GM21447 (cell line): ENCODE data around the gene IQCK.

Source experiments
- ATAC-seq: cut with Tn5 transposase; IDR thresholded peaks from one replicate; pipeline ENCODE4 v1.9.1; 2021; ENCODE audit not compliant: unreplicated experiment

The IQCK gene

DNA sequence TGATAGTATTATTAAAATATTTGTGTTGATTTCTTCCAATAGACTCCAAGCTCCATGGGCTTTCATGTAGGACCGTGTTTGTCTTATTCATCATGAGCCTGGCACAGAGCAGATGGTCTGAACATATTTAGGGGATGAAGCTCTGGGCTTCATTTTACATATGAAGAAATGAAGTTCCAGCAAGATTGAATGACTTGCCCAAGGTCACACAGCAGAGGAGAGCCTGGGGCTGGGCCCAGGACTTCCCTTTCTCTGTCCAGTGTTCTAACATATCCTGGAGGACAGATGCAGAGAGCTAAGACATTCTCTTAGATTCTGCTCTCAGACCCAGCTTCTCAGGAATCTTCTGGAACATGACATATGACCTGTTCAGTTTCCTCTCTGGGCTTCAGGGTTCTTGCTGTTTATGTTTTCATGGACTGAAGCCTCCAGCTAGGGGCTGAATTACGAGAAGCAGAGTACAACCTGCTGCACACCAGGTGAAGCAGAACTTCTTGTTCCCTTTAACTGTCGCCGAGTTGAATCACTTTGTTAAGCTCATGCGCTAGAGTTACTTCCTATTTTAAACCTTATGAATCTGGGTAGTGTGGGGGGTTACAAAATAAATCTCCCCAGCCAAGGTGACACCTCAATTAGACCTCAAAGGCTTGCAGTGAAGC lies 113.0 kb downstream of the IQCK start:
- no peak for ATAC-seq

DNA sequence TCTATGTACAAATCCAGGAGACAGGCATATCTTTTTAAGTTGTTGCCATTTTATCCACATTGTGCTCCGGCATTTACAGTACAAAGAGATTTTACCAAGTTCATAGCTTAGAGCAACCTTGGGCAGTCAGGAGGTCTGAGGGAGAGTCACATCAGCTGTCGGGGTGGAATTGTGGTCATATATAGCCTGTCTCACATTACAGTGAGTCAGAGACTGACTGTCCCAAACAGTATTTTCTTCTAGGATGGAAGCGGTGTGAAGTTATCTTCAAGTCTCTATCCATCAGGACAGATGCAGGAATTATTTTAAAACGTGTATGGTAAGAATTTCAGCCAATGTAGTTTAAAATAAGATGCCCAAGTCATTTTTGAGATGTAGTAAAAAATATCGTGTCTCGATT lies 113.6 kb downstream of the IQCK start:
- no peak for ATAC-seq

DNA sequence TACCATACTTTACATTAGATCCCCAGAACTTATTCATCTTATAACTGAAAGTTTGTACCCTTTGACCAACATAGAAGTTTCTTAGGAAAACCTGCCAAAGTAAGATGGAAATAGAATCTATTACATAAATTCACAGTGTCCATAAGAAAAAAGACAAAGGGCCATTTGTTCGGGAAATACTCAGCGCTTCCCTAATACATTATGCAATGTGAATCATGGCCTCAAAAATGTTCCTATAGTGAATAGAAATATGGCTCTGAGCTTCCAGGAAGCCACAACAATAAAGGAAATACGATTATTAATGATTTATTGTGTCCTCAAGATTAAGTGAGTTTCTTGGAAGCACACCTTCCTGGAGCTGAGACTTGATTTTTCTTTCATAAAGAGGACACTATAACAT lies 115.1 kb downstream of the IQCK start:
- ATAC-seq = no peak

DNA sequence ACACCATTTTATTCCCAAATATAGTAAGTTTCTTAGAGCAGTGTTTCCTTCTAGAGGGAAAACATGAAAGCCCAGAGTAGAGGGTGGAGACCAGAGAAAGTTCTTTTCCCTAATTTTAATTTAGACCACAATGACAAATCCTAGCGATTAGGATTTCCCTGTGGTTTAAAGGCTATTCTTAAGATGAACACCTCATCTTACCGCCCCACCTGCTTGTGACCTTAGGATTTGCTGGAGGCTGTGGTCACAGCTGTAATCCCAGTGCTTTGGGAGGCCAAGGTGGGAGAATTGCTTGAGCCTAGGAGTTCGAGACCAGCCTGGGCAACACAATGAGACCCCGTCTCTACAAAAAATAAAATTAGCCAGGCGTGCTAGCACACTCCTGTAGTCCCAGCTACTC lies 115.5 kb downstream of the IQCK start:
- ATAC-seq = no peak

DNA sequence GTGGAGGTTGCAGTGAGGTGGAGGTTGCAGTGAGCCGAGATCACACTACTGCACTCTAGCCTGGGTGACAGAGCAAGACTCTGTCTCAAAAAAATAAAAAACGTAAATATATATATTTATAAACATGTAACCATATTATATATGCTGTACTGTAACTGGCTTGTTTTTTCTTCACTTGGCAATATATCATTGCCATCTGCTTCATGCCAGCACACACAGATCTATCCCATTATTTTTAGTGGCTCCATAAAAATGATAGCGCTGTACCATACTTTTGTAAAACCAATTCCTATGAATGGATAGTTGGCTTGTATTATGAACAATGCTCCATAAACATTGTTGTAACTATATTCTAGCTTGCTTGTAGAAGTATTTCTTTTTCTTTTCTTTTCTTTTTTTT lies 117.1 kb downstream of the IQCK start:
- ATAC-seq = no peak

DNA sequence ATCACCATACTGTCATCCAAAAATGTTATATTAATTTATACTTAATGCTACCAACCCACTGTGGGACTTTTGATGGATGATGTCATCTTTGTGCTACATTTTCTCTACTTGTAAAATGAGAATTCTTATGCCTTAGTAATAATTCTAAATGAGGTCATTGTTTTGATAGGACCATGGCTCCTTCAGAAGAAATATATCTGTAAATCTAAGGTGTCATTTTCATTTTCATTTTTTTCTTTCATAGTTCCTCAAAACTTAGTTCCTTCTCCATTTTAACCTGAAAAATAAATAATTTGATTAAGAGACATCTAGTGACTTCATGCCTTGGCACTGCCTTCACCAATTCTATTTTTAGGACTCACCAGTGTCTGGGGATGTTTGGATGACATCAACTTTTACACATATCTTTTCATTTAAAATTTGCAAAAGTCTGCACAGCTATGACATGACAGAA lies 117.9 kb downstream of the IQCK start:
- ATAC-seq = no peak

DNA sequence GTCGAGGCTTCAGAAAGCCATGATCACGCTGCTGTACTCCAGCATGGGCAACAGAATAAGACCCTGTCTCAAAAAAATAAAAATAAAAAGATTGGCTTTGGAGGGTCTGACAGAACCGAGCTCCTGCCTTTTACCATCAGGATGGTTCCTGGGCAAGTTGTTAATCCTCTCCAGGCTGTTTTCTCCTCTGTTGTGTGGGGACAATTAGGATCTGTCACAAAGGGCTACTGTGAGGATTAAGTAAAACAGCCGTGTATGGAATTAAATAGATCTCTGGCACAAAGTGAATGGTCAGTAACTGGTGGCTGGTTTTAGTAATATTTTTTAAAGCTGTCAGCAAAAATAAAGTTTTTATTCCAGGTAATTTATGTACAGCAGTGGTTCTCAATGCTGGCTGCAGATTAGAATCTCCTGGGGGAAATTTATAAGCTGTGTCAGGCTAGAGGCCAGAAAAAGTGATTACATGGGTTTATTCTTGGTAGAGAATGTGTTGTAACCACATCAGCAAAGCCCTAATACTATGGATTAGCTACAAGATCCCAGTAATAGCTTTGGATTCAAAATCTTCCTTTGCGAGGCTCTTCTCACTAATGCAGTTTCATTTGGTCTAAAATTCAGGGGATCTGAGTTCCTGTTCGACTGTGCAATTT lies 119.4 kb downstream of the IQCK start:
- ATAC-seq = no peak

DNA sequence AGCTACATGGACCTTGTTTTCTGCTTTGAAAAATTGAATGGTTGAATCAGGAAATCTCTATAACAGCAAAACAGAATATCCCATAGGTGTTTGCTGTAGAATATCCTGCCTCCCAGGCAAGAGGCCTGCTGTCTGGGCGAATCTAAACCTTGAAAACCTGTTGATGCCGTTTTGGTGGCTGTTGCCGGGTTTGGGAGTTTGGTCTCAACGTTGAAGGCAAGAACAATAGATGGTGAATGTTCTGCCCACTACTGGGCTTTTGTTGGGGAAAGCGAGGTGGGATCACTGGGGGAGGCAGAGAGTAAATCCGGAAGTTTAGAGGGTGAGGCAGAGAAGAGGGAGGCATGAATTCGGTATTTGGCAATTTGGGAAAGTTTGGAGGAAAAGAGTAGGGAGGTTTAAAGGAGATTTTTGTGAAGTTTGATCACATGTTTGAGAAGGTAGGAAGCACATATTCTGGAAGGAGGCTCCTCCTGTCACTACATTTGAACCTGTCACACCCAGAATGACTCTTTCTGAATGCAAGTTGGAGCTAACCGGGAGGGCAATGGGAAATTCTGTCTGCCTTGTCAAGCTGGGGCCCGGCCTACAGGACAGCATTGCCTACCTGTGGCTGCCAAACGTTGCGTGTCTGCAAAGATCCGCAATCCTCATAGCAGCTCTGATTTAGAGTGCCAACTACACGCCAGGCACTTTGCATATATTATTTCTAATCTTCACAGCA lies 120.1 kb downstream of the IQCK start:
- ATAC-seq = no peak

DNA sequence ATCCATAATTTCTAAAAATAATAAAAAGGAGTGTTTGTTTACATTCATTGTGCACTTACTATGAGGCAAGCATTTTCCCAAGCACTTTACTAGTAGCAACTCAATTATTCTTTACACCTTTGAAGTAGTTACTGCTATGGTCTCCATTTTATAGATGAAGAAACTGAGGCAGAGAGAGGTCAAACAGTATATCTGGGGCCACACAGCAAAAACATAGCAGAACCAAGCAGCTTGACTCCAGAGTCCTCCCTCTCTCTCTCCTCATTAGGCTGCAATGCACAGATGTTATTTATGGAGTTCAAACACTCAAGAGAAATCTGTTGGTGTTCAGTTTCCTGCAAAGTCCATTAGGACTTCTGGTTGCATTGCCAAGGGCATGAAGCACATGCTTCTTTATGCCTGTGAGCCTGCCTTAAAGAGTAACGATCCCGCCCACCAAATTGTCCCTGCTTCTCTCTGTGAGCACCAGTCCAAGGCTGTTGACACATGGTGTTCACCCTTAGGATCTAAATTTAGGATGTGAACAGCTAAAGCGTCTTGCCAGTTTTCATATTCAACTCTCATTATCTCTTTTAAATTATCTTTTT lies 122.5 kb downstream of the IQCK start:
- no peak for ATAC-seq

DNA sequence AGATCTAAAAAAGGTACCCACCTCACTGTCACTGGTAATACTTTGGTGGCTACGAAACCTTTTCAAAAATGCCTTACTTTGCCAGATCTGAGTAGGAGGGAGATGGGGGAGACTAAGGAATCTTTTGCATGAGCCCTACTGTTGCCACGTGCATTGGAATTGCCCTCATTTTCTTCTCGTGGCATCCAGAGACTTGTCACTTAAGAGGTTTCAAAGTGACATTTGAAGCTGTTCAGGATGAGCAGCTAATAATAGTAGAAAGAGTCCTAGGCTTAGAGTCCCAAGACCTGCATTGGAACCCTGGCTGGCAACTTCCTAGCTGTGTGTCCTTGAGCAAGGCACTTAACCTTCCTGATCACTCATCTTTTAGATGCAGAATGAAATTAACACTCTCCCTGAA lies 123.1 kb downstream of the IQCK start:
- no peak for ATAC-seq

DNA sequence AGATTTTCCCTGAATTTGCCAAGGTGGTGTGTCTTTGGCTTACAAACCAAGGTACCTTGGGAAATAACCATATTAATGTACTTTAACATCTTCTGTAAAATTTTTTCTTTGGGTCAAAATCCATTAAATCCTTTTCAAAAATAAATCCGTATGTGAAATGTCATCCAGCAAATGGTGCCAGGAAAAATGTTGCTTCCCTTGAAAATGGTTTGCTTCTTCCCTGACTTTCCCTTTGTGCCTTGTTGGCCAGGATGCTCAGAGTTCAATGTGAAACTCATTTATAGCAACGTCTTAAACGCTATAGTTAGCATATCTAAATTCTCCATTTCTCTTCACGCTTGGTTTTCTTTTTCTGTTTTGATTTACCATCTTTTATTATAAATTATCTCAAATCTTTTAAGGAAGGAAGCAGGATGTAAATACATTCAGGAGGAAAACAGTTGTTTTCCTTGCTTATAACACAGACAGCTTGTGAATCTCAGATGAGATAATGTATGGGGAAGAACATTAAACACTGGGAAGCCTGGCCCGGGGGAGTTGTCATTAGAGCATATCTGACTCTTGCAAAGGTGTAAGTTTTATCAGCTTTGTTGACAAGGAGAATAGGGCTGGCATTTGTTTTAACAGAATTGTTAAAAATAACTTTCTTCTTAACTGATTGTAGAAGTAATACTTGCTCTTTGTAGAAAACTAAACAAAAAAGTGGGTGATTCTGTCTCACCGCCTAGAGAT lies 124.5 kb downstream of the IQCK start:
- no peak for ATAC-seq

DNA sequence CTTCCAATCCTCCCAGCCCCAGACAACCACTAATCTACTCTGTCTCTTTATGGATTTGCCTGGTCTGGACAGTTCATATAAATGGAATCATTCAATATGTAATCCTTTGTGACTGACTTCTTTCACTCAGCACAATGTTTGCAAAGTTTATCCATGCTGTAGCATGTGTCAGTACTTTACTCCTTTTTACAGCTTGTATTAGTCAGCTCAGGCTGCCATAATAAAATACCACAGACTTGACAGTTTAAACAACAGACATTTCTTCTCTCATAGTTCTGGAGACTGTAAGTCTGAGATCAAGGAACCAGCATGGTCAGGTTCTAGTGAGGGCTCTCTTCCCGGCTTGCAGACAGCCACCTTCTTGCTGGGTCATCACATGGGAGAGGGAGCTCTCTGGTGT lies 125.3 kb downstream of the IQCK start:
- ATAC-seq = no peak

DNA sequence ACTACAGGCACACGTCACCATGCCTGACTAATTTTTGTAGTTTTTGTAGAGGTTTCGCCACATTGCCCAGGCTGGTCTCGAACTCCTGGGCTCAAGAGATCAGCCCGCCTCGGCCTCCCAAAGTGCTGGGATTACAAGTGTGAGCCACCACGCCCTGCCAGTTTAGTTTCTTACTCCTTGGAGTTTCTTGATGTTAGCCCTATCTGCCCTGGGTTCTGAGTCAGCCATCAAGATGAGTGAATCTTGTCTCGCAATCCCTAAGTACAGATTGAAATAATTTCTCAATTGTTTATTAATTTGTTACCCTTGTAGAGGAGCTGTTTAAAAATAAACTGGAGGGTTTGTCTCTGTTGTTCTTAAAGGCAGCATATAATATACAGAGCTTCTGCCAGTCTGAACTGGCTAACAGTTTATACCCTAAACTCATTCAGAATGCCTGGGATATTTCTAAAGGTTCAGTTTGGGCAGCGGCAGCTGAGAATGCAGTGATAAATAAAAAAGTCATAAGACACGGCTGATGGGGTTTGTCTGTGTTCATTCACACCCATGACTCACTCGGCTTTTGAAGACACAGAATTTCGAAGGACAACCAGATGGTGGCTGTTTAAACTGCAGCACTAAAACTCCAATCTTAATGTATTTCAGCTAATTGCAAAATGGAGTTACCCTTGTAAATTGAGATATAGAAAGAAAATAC lies 127.0 kb downstream of the IQCK start:
- no peak for ATAC-seq

DNA sequence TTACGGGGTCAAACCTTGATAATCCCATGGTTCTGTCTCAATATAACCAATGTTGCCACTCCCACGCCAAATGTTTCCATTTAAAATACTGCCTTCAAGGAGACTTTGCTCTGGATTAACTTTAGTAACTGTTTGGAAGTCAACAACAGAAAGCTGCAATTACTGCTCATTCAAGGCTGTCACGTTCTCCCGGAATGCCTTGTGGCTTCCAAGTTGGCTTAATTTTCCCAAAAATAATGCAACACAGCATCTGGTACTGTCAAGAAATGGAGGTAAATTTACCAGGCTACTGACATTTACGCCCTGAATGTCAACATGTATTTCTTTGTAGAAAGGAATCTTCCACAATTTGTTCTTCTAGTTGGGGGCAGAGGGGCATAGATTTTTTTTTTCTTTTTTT lies 128.4 kb downstream of the IQCK start:
- no peak for ATAC-seq

DNA sequence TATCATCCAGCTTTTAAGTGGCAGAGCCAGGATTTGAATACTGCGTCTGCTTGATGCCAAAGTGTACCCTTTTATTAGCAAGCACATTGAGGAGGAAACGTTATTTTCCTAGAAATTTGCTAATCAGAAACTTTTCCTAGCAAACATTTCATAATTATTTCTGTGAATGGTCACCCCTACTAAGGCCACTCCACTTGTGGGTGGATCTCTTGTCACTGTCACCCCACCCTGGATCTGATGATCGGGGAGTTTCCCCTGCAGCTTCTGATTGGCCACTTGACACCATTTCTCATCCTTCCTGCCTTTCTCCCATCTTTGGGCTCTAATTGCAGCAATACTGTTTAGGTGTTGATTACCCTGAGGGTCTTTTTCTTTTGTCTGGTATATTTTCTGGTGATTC lies 130.7 kb downstream of the IQCK start:
- ATAC-seq = no peak

DNA sequence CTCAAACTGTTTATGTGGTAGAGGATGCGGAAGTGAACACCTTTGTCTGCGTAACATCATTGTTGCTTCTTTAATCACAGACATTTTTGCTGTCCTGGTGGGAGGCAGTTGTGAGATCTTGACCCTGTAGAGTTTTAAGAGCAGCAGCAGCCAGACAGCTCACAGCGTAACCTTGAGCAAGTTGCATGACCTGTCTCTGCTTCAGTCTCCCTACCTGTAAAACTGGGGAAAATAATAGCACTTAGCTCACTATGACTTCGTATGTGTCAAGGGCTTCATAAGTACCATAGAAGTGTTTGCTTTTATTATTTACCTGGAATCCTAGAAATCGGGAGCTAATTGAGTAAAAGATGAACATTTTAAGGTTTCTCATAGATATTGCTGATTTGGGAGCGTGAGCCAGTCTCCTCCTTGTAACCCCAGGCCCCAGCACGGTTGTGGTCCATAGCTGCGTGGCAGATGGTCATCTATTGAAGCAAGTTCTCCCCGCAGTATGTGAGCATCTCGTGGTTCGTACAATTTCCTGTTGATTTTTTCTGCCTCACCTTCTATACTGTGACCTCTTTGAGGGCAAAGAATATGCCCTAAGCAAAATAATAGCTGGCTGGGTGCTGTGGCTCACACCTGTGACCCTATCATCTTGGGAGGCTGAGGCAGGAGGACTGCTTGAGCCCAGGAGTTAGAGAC lies 132.2 kb downstream of the IQCK start:
- ATAC-seq = no peak

DNA sequence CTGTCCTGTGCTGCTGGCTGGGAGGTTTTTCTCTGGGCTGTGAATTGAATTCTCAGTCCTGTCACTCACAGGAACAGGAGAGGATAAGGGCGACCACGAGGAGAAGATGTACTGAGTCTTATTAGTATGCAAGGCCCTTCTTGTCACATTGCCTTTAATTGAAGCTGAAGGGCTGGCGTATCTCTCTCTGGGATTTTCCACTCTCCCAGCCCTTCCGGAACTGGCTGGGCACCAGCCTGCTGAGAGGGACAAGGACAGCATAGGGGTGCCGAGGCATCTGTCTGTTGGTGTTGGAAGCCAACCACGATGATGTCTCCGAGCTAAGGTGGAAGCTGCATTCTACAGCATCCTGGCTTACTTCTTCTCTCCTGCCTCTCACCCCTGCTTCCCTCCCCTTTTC lies 133.4 kb downstream of the IQCK start:
- ATAC-seq = no peak

DNA sequence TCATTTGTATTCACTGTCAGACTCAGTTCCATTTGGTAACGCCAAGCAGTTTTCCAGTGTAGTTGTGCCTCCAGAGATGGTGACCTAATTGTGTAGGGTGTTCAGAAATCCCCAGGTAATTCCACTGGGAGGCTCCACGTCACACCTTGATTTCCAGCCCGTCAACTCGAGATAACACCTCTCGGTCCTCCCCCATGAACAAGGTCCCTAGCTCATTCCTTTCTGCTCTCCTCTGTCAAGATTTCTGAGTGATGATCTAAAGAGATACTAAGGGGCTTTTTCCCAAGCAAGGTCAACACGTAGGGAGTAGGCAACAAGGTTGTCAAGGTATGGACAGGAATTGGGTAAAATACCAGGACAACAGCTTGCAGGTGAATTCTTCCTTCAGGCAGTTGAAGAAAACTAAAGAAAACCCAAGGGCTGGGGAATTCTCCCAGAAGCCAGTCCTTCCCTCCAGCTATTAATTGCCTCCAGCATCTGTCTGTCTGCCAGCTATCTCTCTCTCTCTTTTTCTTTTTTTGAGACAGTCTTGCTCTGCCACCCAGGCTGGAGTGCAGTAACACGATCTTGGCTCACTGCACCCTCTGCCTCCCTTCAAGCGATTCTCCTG lies 135.2 kb downstream of the IQCK start:
- no peak for ATAC-seq

DNA sequence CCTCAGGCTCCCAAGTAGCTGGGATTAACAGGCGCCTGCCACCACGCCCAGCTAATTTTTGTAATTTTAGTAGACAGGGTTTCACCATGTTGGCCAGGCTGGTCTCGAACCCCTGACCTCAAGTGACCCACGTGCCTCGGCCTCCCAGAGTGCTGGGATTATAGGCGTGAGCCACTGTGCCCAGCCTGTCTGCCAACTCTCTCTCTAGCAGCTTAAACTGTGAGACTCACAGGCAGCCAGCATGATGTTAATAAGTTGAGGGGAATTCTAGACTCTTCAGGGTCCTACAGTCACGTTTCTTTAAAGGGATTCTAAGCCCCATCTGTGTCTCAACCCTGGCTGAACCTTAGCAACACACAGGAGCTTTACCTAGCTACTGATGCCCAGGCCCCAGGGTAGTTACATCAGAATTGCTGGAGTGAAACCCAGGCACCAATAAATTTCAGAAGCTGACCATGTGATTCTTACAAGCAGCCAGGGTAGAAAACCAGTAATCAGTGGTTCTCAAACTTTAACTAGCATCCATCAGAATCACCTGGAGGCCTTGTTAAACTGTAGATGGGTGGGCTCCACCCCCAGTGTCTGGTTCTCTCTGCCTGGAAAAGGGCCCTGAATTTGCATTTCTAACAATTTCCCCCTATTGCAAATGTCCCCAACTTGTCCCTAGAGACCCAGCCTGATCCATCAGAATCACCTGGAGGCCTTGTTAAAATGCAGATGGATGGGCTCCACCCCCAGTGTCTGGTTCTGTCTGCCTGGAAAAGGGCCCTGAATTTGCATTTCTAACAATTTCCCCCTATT lies 135.9 kb downstream of the IQCK start:
- ATAC-seq = no peak
